ENCODE results near the gene RPS6KA5. TPM values are rescaled to one million over a fixed set of nuclear protein-coding genes. Genes with fewer than 3 reads are reported as not detected.

The RPS6KA5 gene
- total and polyA plus RNA-seq, 2 donors (not counting 1 experiment from before 2014, with no cell fraction given) = 6.0 to 34.6 TPM

DNA sequence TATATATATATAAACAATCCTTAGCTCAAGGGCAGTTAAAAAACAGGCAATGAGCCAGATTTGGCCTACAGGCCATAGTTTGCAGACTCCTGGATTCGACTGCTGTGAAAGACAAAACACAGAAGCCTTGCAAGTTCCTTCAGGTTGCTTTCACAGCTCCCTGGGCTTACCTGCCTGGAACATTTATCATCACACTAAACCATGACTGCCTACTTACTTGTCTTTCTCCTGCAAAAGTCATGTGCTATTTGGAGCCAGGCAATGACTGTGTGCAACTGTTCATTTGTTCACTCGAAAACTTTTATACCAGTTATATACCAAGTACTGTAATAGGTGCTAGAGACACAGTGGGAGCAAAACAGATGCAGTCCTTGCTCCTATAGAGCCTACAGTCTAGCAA is 2.2 kb upstream of the RPS6KA5 start:
- peaks cover 0 to 2% of the 10 kb centered on the region in 2 experiments for H3K36me3 ChIP-seq (replicated peaks in 1 of 2; ENCODE audit: control extremely low read depth in 1 of 2, control insufficient read depth in 1 of 2, extremely low read depth in 1 of 2, insufficient read depth in 2 of 2, low read length in 1 of 2)
- peak overlapping the region; percentile 25 to 60 for H3K27ac ChIP-seq (ENCODE audit: low read length in 2 of 2)
- Mint-ChIP-seq H3K27me3 (no peaks in the 10 kb centered on the region), H3K27ac (no peak overlapping the region), H3K4me1 (peaks cover 41% of the 10 kb centered on the region), H3K4me3 (no peak overlapping the region), H3K9me3 (ENCODE audit: insufficient read depth) (no peaks in the 10 kb centered on the region)
- ChIA-PET POLR2A (no interaction called here), CTCF (interaction anchor here (0.7 to 2.8 kb wide), 5 partner anchors 12 to 160 kb away, joined by 3 to 11 read pairs (median 5); no protein-coding TSS in a partner anchor)
- DNase-seq = no peak
- TF ChIP-seq, protein P1, sequence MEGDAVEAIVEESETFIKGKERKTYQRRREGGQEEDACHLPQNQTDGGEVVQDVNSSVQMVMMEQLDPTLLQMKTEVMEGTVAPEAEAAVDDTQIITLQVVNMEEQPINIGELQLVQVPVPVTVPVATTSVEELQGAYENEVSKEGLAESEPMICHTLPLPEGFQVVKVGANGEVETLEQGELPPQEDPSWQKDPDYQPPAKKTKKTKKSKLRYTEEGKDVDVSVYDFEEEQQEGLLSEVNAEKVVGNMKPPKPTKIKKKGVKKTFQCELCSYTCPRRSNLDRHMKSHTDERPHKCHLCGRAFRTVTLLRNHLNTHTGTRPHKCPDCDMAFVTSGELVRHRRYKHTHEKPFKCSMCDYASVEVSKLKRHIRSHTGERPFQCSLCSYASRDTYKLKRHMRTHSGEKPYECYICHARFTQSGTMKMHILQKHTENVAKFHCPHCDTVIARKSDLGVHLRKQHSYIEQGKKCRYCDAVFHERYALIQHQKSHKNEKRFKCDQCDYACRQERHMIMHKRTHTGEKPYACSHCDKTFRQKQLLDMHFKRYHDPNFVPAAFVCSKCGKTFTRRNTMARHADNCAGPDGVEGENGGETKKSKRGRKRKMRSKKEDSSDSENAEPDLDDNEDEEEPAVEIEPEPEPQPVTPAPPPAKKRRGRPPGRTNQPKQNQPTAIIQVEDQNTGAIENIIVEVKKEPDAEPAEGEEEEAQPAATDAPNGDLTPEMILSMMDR (IDR thresholded peaks at IDR 0.05) = no peak
- TF ChIP-seq EZH2 (IDR thresholded peaks at IDR 0.05; ENCODE audit: borderline replicate concordance, insufficient read depth, low read depth, low read length, poor library complexity, severe bottlenecking) = no peak
- intact Hi-C loops (cut with micrococcal nuclease) = loop anchor here (5.0 to 10.0 kb wide), 4 partner anchors 180 to 772 kb away; partner anchors contain the start of gene GPR68
- no peak overlapping the region for H2AFZ ChIP-seq (ENCODE audit: insufficient read depth, low read depth, low read length, poor library complexity, severe bottlenecking)
- peaks cover 0 to 4% (median 0%) of the 10 kb centered on the region in 3 donors for H3K9me3 ChIP-seq (ENCODE audit: control extremely low read depth in 1 of 3, control insufficient read depth in 2 of 3, insufficient read depth in 1 of 3, low read length in 2 of 3)
- H3K79me2 ChIP-seq (ENCODE audit: control insufficient read depth, insufficient read depth, low read length) = peaks cover 45% of the 10 kb centered on the region
- peak overlapping the region in 1 of 5 experiments; percentile 2 for H3K4me3 ChIP-seq (ENCODE audit: control extremely low read depth in 1 of 5, extremely low read depth in 1 of 5, insufficient read depth in 1 of 5, low read depth in 2 of 5, low read length in 4 of 5)
- WGBS (ENCODE audit: insufficient coverage) = 100% methylated on average over 1 of the region's 2 CpGs
- no peak for ATAC-seq (ENCODE audit: low read depth)
- peaks cover 13% of the 10 kb centered on the region for H4K20me1 ChIP-seq (ENCODE audit: control insufficient read depth, insufficient read depth, low read length, poor library complexity, severe bottlenecking)
- H3K9ac ChIP-seq (ENCODE audit: low read length) = no peak overlapping the region
- peak overlapping the region; percentile 45 for H3K4me2 ChIP-seq (replicated peaks; ENCODE audit: low read depth, low read length, poor library complexity, severe bottlenecking)
- peaks cover 31 to 43% of the 10 kb centered on the region in 2 donors for H3K4me1 ChIP-seq (ENCODE audit: control insufficient read depth in 2 of 2, insufficient read depth in 2 of 2, low read length in 2 of 2)
- no peaks in the 10 kb centered on the region for H3K27me3 ChIP-seq (replicated peaks in 1 of 4; ENCODE audit: control extremely low read depth in 1 of 4, control insufficient read depth in 3 of 4, insufficient read depth in 4 of 4, low read length in 3 of 4)
